ENCODE measurements around the gene P4HA2. TPM values are rescaled to one million over a fixed set of nuclear protein-coding genes. Genes with fewer than 3 reads are reported as not detected.

Gene P4HA2
- total and polyA plus RNA-seq, 3 donors from 2014 or later, result 20.4 to 25.4 (median 22.8) TPM

DNA sequence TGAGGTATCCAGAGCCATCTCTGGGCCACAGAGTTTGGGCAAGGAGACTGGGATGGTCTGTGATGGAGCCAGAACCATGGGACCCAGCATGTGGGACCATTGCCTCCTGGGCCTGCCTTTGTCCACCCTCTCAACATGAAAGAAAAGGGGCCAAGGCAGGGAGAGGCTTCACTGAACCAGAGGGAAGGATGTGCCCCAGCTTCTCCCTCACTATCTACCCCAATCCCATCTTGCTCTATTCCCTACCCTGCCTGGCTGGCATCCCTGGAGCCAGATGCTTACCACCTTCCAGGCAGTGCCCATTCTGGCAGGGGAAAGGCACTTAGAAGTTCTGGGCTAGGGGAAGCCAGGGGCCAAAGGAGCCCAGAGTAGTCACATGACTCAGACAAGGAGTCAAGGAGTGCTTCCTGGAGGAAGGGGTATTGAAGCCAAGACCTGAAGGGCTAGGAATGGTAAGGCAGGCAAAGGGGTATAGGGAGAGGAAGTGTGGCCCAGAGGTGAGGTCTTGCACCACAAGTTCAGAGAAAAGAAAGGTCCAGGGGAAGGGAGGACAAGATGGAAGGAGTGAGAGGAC, 39.6 kb upstream of the P4HA2 start:
- no peaks in the 10 kb centered on the region for H3K36me3 ChIP-seq (ENCODE audit: low read depth, missing control alignments)

DNA sequence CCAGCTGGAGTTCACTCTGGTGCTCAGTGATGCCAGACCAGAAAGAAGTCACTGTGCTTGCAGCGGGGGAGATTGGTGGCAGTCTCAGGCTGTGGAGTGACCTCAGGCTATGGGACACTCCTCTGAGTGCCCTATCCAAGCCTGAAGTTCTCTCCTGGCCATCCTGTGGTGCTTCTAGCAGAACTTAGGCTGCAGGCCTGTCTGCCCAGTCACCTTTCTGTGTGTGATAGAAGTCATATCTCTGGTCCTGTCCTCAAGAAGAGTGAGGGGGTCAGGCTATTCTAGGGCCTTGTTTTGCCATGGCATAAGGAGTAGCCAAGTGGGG, 39.1 kb upstream of the P4HA2 start:
- 100% methylated on average over 1 of the region's 1 CpG; no CpG with 5 or more reads in 1 of the 2 donors for WGBS, 2 donors
- H3K4me1 ChIP-seq, result peaks cover 11% of the 10 kb centered on the region
- H3K36me3 ChIP-seq (ENCODE audit: low read depth, missing control alignments), result no peaks in the 10 kb centered on the region
- intact Hi-C loops (cut with DNase I; ENCODE audit: low total_unique reads), result no loop called here
- H3K9me3 ChIP-seq, result no peaks in the 10 kb centered on the region
- no peaks in the 10 kb centered on the region for H3K27me3 ChIP-seq
- TF ChIP-seq, protein P1, sequence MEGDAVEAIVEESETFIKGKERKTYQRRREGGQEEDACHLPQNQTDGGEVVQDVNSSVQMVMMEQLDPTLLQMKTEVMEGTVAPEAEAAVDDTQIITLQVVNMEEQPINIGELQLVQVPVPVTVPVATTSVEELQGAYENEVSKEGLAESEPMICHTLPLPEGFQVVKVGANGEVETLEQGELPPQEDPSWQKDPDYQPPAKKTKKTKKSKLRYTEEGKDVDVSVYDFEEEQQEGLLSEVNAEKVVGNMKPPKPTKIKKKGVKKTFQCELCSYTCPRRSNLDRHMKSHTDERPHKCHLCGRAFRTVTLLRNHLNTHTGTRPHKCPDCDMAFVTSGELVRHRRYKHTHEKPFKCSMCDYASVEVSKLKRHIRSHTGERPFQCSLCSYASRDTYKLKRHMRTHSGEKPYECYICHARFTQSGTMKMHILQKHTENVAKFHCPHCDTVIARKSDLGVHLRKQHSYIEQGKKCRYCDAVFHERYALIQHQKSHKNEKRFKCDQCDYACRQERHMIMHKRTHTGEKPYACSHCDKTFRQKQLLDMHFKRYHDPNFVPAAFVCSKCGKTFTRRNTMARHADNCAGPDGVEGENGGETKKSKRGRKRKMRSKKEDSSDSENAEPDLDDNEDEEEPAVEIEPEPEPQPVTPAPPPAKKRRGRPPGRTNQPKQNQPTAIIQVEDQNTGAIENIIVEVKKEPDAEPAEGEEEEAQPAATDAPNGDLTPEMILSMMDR (IDR thresholded peaks at IDR 0.05), result no peak
- no peak for TF ChIP-seq POLR2A (IDR thresholded peaks at IDR 0.05)
- H3K4me3 ChIP-seq, result no peak overlapping the region
- DNase-seq, result no peak
- no peak overlapping the region for H3K27ac ChIP-seq

More for the DNA sequence above, 39.6 kb upstream of the P4HA2 start:
- intact Hi-C loops (cut with DNase I; ENCODE audit: low total_unique reads), result no loop called here
- H3K9me3 ChIP-seq, result no peaks in the 10 kb centered on the region
- no peak for DNase-seq
- TF ChIP-seq, protein P1 (IDR thresholded peaks at IDR 0.05), result no peak
- no peak for TF ChIP-seq POLR2A (IDR thresholded peaks at IDR 0.05)
- no peak overlapping the region for H3K4me3 ChIP-seq
- H3K27ac ChIP-seq, result no peak overlapping the region
- H3K4me1 ChIP-seq, result peaks cover 11% of the 10 kb centered on the region
- no peaks in the 10 kb centered on the region for H3K27me3 ChIP-seq

DNA sequence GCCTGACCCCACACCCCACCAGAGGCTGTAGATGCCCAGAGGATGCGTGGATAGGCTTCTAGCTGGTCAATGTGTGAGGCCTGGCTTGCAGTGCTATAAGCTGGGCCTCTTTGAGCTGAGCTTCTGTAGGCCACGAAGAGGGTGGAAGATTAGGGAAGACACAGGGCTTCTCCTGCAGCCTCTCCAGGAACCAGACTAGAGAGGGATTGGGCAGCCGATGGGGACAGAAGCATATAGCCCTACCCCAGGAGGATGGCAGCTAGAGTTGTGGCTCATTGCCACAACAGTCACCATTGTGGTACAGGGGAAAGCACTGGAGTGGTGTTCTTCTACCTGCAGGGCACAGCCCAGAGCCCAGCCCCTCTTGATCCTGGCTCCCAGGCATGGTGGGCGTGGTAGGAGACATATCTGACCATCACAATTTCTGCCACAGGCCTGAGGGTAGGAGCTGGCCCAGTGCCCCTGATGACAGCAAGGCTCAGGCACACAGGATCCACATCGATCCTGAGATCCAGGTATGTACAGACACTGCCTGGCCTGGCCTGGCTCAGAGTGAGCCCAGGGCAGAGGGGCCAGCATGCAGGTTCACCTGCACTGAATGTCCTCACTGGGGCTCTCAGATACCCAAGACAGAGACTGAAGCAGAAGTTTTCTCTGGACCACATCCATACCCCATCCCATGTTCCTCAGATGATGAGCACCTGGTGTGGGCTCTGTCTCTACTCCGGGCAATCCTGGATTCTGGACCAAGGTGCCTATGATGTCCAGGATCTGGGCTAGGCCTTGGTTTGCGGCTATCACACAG, 38.6 kb upstream of the P4HA2 start:
- 78 to 90% methylated on average over 3 to 7 of the region's 7 CpGs for WGBS, 2 donors
- H3K27me3 ChIP-seq, result no peaks in the 10 kb centered on the region
- no peak overlapping the region for H3K27ac ChIP-seq
- no peak overlapping the region for H3K4me3 ChIP-seq
- no peaks in the 10 kb centered on the region for H3K36me3 ChIP-seq (ENCODE audit: low read depth, missing control alignments)
- no peaks in the 10 kb centered on the region for H3K9me3 ChIP-seq
- intact Hi-C loops (cut with DNase I; ENCODE audit: low total_unique reads), result no loop called here
- TF ChIP-seq, protein P1 (IDR thresholded peaks at IDR 0.05), result no peak
- TF ChIP-seq POLR2A (IDR thresholded peaks at IDR 0.05), result no peak
- H3K4me1 ChIP-seq, result peaks cover 11% of the 10 kb centered on the region
- DNase-seq, result no peak

DNA sequence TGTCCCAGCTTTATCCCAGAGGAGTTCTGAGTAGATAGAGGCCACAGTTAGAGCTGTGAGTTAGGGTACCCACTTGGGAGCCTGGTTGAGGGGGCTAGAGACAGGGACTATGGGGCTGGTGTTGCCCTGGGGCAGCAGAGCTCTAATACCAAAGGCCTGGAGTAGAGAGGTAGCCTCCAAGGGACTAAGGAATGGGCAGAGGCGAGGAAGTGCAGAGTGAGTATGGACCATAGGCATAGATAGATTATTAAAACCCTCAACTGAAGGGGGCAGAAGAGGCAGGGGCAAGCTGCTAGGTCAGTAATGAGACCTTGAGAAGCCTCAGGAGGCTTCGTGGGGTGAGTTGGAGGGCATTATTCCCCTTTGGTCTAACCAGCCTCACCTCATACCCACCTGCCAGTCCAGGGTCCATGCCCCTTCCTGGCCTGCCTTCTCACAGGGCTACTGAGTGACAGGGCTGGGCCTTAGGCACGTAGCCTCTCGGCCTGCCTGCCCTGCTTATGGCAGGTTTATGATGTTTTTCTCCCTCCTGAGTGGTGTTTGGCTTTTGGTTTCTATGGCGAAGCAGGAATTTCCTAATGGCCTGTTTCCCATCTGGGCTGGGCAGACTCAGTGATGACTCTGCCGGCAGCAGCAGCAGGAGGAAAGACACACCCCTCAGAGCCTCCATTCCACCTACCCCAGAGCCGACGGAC, 37.8 kb upstream of the P4HA2 start:
- no peak overlapping the region for H3K4me3 ChIP-seq
- DNase-seq, result no peak
- no peaks in the 10 kb centered on the region for H3K9me3 ChIP-seq
- no peak for TF ChIP-seq POLR2A (IDR thresholded peaks at IDR 0.05)
- TF ChIP-seq, protein P1 (IDR thresholded peaks at IDR 0.05), result no peak
- peaks cover 18% of the 10 kb centered on the region for H3K4me1 ChIP-seq
- H3K36me3 ChIP-seq (ENCODE audit: low read depth, missing control alignments), result no peaks in the 10 kb centered on the region
- intact Hi-C loops (cut with DNase I; ENCODE audit: low total_unique reads), result no loop called here
- H3K27ac ChIP-seq, result peak overlapping the region in 1 of 2 donors; percentile 56
- H3K27me3 ChIP-seq, result no peaks in the 10 kb centered on the region
- 54 to 62% methylated on average over 6 to 8 of the region's 8 CpGs for WGBS, 2 donors

All from testis (tissue), 3 donors.